Activated CD4-positive, alpha-beta T cell treated with anti-CD3 and anti-CD28 coated beads, Interleukin-2, amount 10 ng/mL, durations not matched to agents 24 days and 14 days (primary cell): ENCODE data around the gene NLGN2. TPM values are rescaled to one million over a fixed set of nuclear protein-coding genes. Genes with fewer than 3 reads are reported as not detected.
"Not testable (repeated sequence)": the region's sequence is repeated elsewhere in the genome, so short reads cannot be mapped to it uniquely, and the experiment has no call there.

Source experiments
- DNase-seq: peaks from one replicate; pipeline ENCODE4 v3.0.0; 2022
- H3K27ac Mint-ChIP-seq: one replicate; pipeline ENCODE4 v1.8.0; 2022; ENCODE audit warnings: mild to moderate bottlenecking, mixed read lengths
- H3K27me3 Mint-ChIP-seq: one replicate; pipeline ENCODE4 v1.8.0; 2022; ENCODE audit warnings: mixed read lengths
- H3K36me3 Mint-ChIP-seq: one replicate; pipeline ENCODE4 v1.8.0; 2022; ENCODE audit warnings: low read depth, mild to moderate bottlenecking, mixed read lengths
- H3K4me1 Mint-ChIP-seq: one replicate; pipeline ENCODE4 v1.8.0; 2021; ENCODE audit warnings: mixed read lengths
- H3K4me3 Mint-ChIP-seq: one replicate; pipeline ENCODE4 v1.8.0; 2022; ENCODE audit warnings: mild to moderate bottlenecking, moderate library complexity, mixed read lengths
- H3K9me3 Mint-ChIP-seq: one replicate; pipeline ENCODE4 v1.8.0; 2021; ENCODE audit warnings: mixed read lengths
- intact Hi-C: fragments of 100-400 bp; cut with micrococcal nuclease; formaldehyde crosslinking; loops from one replicate; pipeline ENCODE4 v1.15.1; 2023
- total RNA-seq: library from RNA; stranded (reverse); gene quantifications from 2 replicates; pipeline ENCODE4 v1.2.3, GENCODE V29; 2022

The NLGN2 gene
- 2.9 and 3.0 TPM in 2 replicates for total RNA-seq

DNA sequence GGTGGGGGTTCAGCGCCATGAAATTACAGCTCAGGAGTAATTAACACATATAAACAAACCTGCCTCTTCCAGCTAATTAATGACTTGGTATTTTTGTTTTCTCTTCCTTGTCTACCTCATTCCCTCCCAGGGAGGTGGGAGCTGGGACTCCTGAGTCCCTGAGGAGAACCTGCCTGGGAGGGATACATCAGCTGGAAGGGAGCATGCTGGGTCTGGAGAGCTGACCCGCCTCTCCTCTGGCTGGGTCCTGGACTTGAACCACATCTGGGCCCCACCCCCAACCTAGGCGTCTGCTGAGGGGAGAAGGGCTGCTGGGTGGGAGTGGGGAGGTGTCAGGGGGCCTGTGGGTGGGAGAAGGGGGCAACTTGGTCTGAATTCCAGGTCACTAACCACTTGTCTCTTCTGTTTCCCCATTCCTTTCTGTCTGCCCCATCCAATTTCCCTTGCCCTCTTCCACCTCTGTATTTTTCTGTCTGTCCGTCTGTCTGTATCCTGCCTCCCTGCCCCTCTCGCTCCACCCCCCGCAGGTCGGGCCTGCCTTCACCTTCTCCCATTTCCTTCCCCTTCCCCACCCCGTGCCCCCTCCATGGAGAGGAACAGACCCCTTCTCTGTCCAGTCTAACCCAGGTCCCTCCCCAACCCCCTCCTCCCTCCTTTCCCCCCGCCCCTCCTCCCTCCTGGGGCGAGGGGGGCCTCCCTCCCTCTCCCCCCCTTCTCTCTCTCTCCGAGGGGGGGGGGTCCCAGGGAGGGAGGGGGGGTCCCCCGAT is at the start of gene NLGN2:
Gene NLGN2, plus strand, starts transcription at position 361 of the 767 bp plus-strand sequence. CDS start 411 bp downstream, outside the sequence.
- no peak within 1 kb of the TSS for H3K27ac Mint-ChIP-seq
- intact Hi-C loops, result no loop called here
- peak within 1 kb of the TSS; percentile 45 for H3K4me3 Mint-ChIP-seq

DNA sequence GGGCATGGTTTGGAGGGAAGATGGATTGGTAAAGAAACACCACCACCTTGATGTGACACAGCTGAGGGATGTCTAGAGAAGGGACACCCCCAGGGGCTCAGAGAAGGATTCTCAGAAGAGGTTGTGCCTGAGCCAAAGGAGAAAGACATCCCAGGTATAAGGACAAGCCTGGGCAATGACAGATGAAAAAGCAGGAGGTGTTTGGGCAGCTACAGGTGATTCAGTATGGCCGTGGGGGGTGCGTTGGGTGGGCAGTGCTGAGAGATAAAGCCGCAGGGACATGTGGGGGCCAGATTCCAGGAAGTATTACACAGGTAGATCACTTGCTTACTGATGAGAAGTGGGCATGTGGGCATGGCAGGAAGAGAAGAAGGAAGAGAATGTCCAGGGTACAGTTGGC is 45.7 kb upstream of the NLGN2 start:
- DNase-seq, result no peak
- intact Hi-C loops, result no loop called here
- Mint-ChIP-seq H3K27me3 (no peaks in the 10 kb centered on the region), H3K4me3 (no peak overlapping the region), H3K9me3 (no peaks in the 10 kb centered on the region), H3K4me1 (peaks cover 2% of the 10 kb centered on the region), H3K27ac (no peak overlapping the region), H3K36me3 (no peaks in the 10 kb centered on the region)

More for the DNA sequence above, at the start of gene NLGN2:
- Mint-ChIP-seq H3K9me3 (no peaks in the 10 kb centered on the region), H3K4me1 (peaks cover 18% of the 10 kb centered on the region), H3K27me3 (peaks cover 32% of the 10 kb centered on the region), H3K36me3 (peaks cover 2% of the 10 kb centered on the region)
- DNase-seq, result no peak

GRCh38 chr17:7363311-7363710 is 44.3 kb upstream of the NLGN2 start:
- Mint-ChIP-seq H3K4me1 (peaks cover 2% of the 10 kb centered on the region), H3K36me3 (no peaks in the 10 kb centered on the region), H3K27ac (no peak overlapping the region), H3K27me3 (peaks cover 2% of the 10 kb centered on the region), H3K9me3 (no peaks in the 10 kb centered on the region), H3K4me3 (no peak overlapping the region)
- intact Hi-C loops, result no loop called here
- DNase-seq, result no peak

- peaks cover 10% of the 10 kb centered on the region for H3K27me3 Mint-ChIP-seq
- not testable (repeated sequence) for H3K9me3 Mint-ChIP-seq
These were observed 41.7 kb upstream of the NLGN2 start for GRCh38 chr17:7365963-7366362.

GRCh38 chr17:7367083-7367482 is 40.6 kb upstream of the NLGN2 start:
- H3K4me3 Mint-ChIP-seq, result no peak overlapping the region
- intact Hi-C loops, result no loop called here
- H3K27ac Mint-ChIP-seq, result no peak overlapping the region
- H3K36me3 Mint-ChIP-seq, result no peaks in the 10 kb centered on the region
- DNase-seq, result peak; percentile 49
- no peaks in the 10 kb centered on the region for H3K9me3 Mint-ChIP-seq
- H3K4me1 Mint-ChIP-seq, result peaks cover under 1% of the 10 kb centered on the region
- peaks cover 12% of the 10 kb centered on the region for H3K27me3 Mint-ChIP-seq

More at GRCh38 chr17:7365963-7366362, 41.7 kb upstream of the NLGN2 start:
- H3K4me3 Mint-ChIP-seq, H3K27ac Mint-ChIP-seq, H3K36me3 Mint-ChIP-seq, H3K4me1 Mint-ChIP-seq, DNase-seq, intact Hi-C loops: not testable (repeated sequence)

DNA sequence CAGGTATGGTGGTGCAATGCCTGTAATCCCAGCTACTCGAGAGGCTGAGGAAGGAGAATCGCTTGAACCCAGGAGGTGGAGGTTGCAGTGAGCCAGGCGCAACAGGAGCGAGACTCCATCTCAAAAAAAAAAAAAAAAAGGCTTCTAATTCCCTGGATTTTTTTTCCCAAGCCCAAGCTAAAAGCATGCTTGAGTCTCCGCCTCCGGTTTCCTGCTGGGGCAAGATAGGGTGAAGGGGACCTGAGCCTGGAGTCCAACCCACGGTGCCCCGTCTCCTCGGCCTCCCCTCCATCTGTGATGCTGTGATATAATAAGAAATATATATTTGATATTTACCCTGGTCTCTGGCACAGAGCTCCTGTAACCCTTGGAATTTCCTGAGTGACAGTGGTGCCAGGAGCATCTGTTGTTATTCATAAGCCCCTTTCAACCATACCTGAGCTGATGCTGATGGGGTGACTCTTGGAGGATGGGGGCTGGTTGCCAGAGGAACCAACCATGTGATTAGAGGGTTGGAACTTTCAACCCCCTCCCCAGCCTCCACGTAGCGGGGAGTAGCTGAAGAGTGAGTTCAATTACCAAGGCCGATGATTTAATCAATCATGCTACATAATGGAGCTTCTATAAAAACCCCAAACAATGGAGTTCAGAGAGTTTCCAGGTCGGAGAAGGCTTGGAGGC is 39.6 kb upstream of the NLGN2 start:
- no peak overlapping the region for H3K27ac Mint-ChIP-seq
- H3K4me3 Mint-ChIP-seq, result no peak overlapping the region
- H3K27me3 Mint-ChIP-seq, result peaks cover 12% of the 10 kb centered on the region
- H3K9me3 Mint-ChIP-seq, result no peaks in the 10 kb centered on the region
- intact Hi-C loops, result no loop called here
- no peak for DNase-seq
- H3K36me3 Mint-ChIP-seq, result no peaks in the 10 kb centered on the region
- H3K4me1 Mint-ChIP-seq, result no peaks in the 10 kb centered on the region

GRCh38 chr17:7368599-7368994 is 39.0 kb upstream of the NLGN2 start:
- intact Hi-C loops, H3K9me3 Mint-ChIP-seq, H3K36me3 Mint-ChIP-seq: not testable (repeated sequence)

GRCh38 chr17:7369825-7370224 is 37.8 kb upstream of the NLGN2 start:
- intact Hi-C loops, result no loop called here

More at GRCh38 chr17:7368599-7368994, 39.0 kb upstream of the NLGN2 start:
- H3K27ac Mint-ChIP-seq, H3K4me1 Mint-ChIP-seq, DNase-seq, H3K4me3 Mint-ChIP-seq: not testable (repeated sequence)
- H3K27me3 Mint-ChIP-seq, result peaks cover 12% of the 10 kb centered on the region

GRCh38 chr17:7370853-7371252 is 36.8 kb upstream of the NLGN2 start:
- Mint-ChIP-seq H3K9me3 (no peaks in the 10 kb centered on the region), H3K4me1 (no peaks in the 10 kb centered on the region), H3K4me3 (no peak overlapping the region), H3K27me3 (peaks cover 14% of the 10 kb centered on the region), H3K27ac (no peak overlapping the region), H3K36me3 (no peaks in the 10 kb centered on the region)
- intact Hi-C loops, result no loop called here
- DNase-seq, result no peak

More at GRCh38 chr17:7369825-7370224, 37.8 kb upstream of the NLGN2 start:
- H3K4me3 Mint-ChIP-seq, result no peak overlapping the region
- no peaks in the 10 kb centered on the region for H3K36me3 Mint-ChIP-seq
- peaks cover 14% of the 10 kb centered on the region for H3K27me3 Mint-ChIP-seq
- H3K9me3 Mint-ChIP-seq, result no peaks in the 10 kb centered on the region
- H3K4me1 Mint-ChIP-seq, result no peaks in the 10 kb centered on the region
- no peak overlapping the region for H3K27ac Mint-ChIP-seq
- DNase-seq, result no peak

DNA sequence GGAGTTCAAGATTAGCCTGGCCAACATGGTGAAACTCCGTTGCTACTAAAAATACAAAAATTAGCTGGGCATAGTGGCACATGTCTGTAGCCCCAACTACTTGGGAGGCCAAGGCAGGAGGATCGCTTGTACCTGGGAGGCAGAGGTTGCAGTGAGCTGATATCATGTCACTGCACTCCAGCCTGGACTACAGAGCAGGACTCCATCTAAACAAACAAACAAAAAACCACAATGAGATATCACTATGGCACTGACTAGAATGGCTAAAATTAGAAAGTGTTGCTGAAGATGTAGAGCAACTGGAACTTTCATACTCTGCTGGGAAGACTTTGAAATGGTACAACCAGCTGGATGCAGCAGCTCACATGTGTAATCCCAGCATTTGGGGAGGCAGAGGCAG is 33.3 kb upstream of the NLGN2 start:
- Mint-ChIP-seq H3K9me3 (peaks cover 5% of the 10 kb centered on the region), H3K4me3 (no peak overlapping the region), H3K4me1 (no peaks in the 10 kb centered on the region), H3K27ac (no peak overlapping the region), H3K27me3 (peaks cover 21% of the 10 kb centered on the region), H3K36me3 (no peaks in the 10 kb centered on the region)
- DNase-seq, result no peak
- intact Hi-C loops, result no loop called here

GRCh38 chr17:7379134-7379533 is 28.5 kb upstream of the NLGN2 start:
- H3K9me3 Mint-ChIP-seq, result peaks cover 9% of the 10 kb centered on the region

DNA sequence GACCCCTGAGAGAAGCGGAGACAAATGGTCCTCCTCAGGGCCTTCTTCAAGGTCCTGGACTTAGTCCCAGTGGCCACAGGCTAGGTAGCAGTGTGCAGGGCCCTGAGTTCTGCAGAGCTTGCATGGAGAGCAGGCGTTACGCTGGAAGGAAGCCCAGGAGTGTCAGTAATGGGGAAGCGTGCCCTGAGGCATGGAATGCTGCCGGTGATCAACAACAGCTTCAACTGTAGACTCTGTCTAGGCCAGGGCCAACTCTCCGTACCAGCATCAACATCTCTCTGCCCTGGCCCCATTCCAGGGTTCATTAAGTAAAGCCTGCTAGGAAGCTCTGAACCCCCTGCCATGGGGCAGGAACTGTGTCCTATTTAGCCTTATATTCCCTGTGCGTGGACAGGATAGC is 27.3 kb upstream of the NLGN2 start:
- peaks cover 40% of the 10 kb centered on the region for H3K27me3 Mint-ChIP-seq
- no peak for DNase-seq
- peaks cover 9% of the 10 kb centered on the region for H3K9me3 Mint-ChIP-seq
- H3K4me3 Mint-ChIP-seq, result no peak overlapping the region
- H3K27ac Mint-ChIP-seq, result no peak overlapping the region
- intact Hi-C loops, result no loop called here
- no peaks in the 10 kb centered on the region for H3K36me3 Mint-ChIP-seq
- peaks cover 4% of the 10 kb centered on the region for H3K4me1 Mint-ChIP-seq

More at GRCh38 chr17:7379134-7379533, 28.5 kb upstream of the NLGN2 start:
- H3K27ac Mint-ChIP-seq, result no peak overlapping the region
- intact Hi-C loops, result no loop called here
- H3K36me3 Mint-ChIP-seq, result no peaks in the 10 kb centered on the region
- H3K27me3 Mint-ChIP-seq, result peaks cover 42% of the 10 kb centered on the region
- H3K4me1 Mint-ChIP-seq, result no peaks in the 10 kb centered on the region
- no peak for DNase-seq
- no peak overlapping the region for H3K4me3 Mint-ChIP-seq

DNA sequence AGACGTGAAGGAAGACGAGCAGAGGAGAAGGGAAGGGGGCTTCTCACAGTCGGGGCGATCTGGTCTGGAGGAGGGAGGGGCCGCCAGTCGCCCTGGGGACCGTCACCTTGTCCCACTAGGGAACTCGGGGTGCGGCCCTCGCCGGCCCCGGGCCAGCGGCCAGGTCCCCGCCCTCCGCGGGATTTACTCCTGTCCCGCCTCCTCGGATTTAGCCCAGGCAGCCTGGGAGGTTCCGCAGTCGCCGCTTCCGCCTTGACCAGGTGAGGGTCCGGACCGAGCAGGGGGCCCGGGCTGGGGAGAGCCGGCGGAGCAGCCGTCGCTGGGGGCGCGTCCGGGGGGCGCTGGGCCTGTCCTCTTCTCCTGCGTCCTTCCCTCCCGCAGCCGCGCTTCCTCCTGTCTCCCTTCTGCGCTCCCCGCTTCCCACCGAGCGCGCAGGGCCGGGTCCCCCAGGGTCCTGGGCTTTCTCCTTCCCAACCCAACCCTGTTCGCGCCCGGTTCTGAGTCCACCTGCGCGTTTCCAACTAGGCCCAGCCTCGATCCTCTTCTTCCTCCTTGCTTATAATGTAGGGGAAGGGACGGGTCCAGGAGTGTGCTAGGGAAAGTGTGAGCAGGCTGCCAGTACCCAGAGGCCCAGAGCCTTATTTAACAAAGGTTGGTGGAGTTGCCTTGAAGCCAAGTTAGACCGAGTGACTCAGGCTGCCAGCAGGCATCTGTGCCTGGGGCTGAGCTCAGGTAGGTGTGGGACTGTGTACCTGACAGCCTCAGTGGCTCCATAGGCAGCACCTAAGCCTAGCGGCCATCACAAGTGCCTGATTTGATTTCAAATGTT is 26.6 kb upstream of the NLGN2 start, which contains the start of gene TNK1:
Gene TNK1, plus strand, starts transcription at position 235 of the 829 bp plus-strand sequence. CDS start 1,838 bp downstream, outside the sequence.
- Mint-ChIP-seq H3K4me3 (no peak within 1 kb of the TSS), H3K36me3 (no peaks in the 10 kb centered on the region), H3K27me3 (peaks cover 40% of the 10 kb centered on the region), H3K4me1 (peaks cover 4% of the 10 kb centered on the region), H3K27ac (no peak within 1 kb of the TSS), H3K9me3 (peaks cover 9% of the 10 kb centered on the region)
- DNase-seq, result no peak
- intact Hi-C loops, result no loop called here
